Mucosa of gallbladder (tissue), 1 donor: ENCODE results near the gene TEPSIN. TPM values are rescaled to one million over a fixed set of nuclear protein-coding genes. Genes with fewer than 3 reads are reported as not detected.

Experiments
- DNase-seq: peaks from one replicate; pipeline ENCODE4 v3.0.0-alpha.2; 2020; ENCODE audit warnings: low spot score
- total RNA-seq: library from RNA; stranded (reverse); gene quantifications from one replicate; pipeline ENCODE4 v1.2.1, GENCODE V29; 2021
- donor health status: DM: no; HTN: no; CAD: no.

Gene TEPSIN
- total RNA-seq, 1 donor from 2014 or later, result 57.9 TPM

GRCh38 chr17:81198826-81199481 is 39.9 kb downstream of the TEPSIN start:
- DNase-seq, result no peak

GRCh38 chr17:81197831-81198490 is 40.9 kb downstream of the TEPSIN start:
- no peak for DNase-seq

GRCh38 chr17:81197409-81197795 is 41.5 kb downstream of the TEPSIN start:
- no peak for DNase-seq

GRCh38 chr17:81196505-81197408 is 42.1 kb downstream of the TEPSIN start:
- no peak for DNase-seq

GRCh38 chr17:81195941-81196495 is 42.8 kb downstream of the TEPSIN start:
- DNase-seq, result no peak

- no peak for DNase-seq
Observed at GRCh38 chr17:81194941-81195901, 43.6 kb downstream of the TEPSIN start.

- DNase-seq, result no peak
Observed at GRCh38 chr17:81194225-81194760, 44.6 kb downstream of the TEPSIN start.

- no peak for DNase-seq
Observed at GRCh38 chr17:81193470-81194224, 45.2 kb downstream of the TEPSIN start.

- DNase-seq, result no peak
Observed at GRCh38 chr17:81193051-81193410, 45.8 kb downstream of the TEPSIN start.

GRCh38 chr17:81192386-81193050 is 46.3 kb downstream of the TEPSIN start:
- no peak for DNase-seq

GRCh38 chr17:81191646-81192045 is 47.2 kb downstream of the TEPSIN start:
- DNase-seq, result no peak

GRCh38 chr17:81191116-81191515 is 47.7 kb downstream of the TEPSIN start:
- DNase-seq, result no peak

GRCh38 chr17:81190591-81190990 is 48.3 kb downstream of the TEPSIN start:
- DNase-seq, result no peak

GRCh38 chr17:81189670-81190530 is 49.0 kb downstream of the TEPSIN start:
- no peak for DNase-seq

- no peak for DNase-seq
Observed at GRCh38 chr17:81189016-81189415, 49.8 kb downstream of the TEPSIN start.

- no peak for DNase-seq
Observed at GRCh38 chr17:81188491-81188840, 50.4 kb downstream of the TEPSIN start.

GRCh38 chr17:81187586-81188490 is 51.0 kb downstream of the TEPSIN start:
- DNase-seq, result no peak

- no peak for DNase-seq
Observed at GRCh38 chr17:81187120-81187519, 51.7 kb downstream of the TEPSIN start.
